Endothelial cell of umbilical vein (primary cell): ENCODE results near the gene BANK1. TPM values are rescaled to one million over a fixed set of nuclear protein-coding genes. Genes with fewer than 3 reads are reported as not detected.
"Not testable (repeated sequence)": the region's sequence is repeated elsewhere in the genome, so short reads cannot be mapped to it uniquely, and the experiment has no call there.

Experiments used
- BruUV-seq: library from RNA; stranded (reverse); fragments of 400-500 nt; replicated peaks from 2 replicates; lab custom pipeline; 2021; lab: Mats Ljungman, UMichigan
- CTCF ChIA-PET: fragments of 300-600, 350-600 bp; sonication (Branson Sonifier 250); formaldehyde crosslinking; loops from one replicate; lab custom pipeline; 2021; ENCODE audit warnings: antibody characterized with exemption, inconsistent platforms; lab: Charles Lee
- POLR2A ChIA-PET: fragments of 300-600, 350-600 bp; sonication (Branson Sonifier 250); formaldehyde crosslinking; loops from one replicate; lab custom pipeline; 2021; ENCODE audit warnings: antibody characterized with exemption, inconsistent platforms; lab: Charles Lee
- DNase-seq: peaks from one replicate; pipeline ENCODE4 v3.0.0-alpha.2; 2011; ENCODE audit warnings: low read depth, low spot score
- FAIRE-seq: peaks from 2 replicates; lab custom pipeline; 2011; peaks lifted over from hg19 to GRCh38; lab: Jason Lieb, UNC
- H2AFZ ChIP-seq: 2 replicates; pipeline ENCODE4 v1.6.0; 2012; ENCODE audit warnings: low read depth, low read length, control low read depth, inconsistent platforms
- H3K27ac ChIP-seq: 2 replicates; pipeline ENCODE4 v1.5.1; 2011; ENCODE audit warnings: low read depth, mild to moderate bottlenecking, control low read depth, low read length, moderate library complexity; ENCODE audit not compliant: insufficient read depth
- H3K27me3 ChIP-seq, 2 experiments: 2 replicates each; pipeline versions ENCODE4 v1.6.0 to v1.6.1; 2011; ENCODE audit warnings: low read length in 2 of 2, mixed read lengths in 1 of 2; ENCODE audit not compliant: control insufficient read depth in 2 of 2, insufficient read depth in 2 of 2
- H3K36me3 ChIP-seq, 2 experiments: 2 replicates in 1 of 2; 3 replicates in 1 of 2; pipeline ENCODE4 v1.5.1; 2011; ENCODE audit warnings: low read length in 2 of 2, mild to moderate bottlenecking in 1 of 2, moderate library complexity in 1 of 2; ENCODE audit not compliant: control insufficient read depth in 2 of 2, insufficient read depth in 2 of 2; ENCODE audit errors: extremely low read depth in 1 of 2
- H3K4me1 ChIP-seq: 3 replicates; pipeline ENCODE4 v1.5.1; 2011; ENCODE audit warnings: mild to moderate bottlenecking, low read length; ENCODE audit not compliant: control insufficient read depth, insufficient read depth; ENCODE audit errors: extremely low read depth
- H3K4me2 ChIP-seq: 2 replicates; pipeline ENCODE4 v1.6.1; 2011; ENCODE audit warnings: low read length, control low read depth, mixed read lengths; ENCODE audit not compliant: insufficient read depth
- H3K4me3 ChIP-seq, 3 experiments: fragments of 200-600 bp in 1 of 3; sonication (generic), shearing (Covaris generic) in 1 of 3; replicated peaks in 1 of 3; 2 replicates each; pipeline ENCODE4 v1.5.1; 2011 to 2016; ENCODE audit warnings: control low read depth in 3 of 3, low read length in 3 of 3, mild to moderate bottlenecking in 2 of 3, inconsistent platforms in 1 of 3, low read depth in 1 of 3, moderate library complexity in 1 of 3; ENCODE audit not compliant: insufficient read depth in 1 of 3
- H3K79me2 ChIP-seq: 2 replicates; pipeline ENCODE4 v1.6.0; 2012; ENCODE audit warnings: low read length, inconsistent platforms; ENCODE audit not compliant: control insufficient read depth, insufficient read depth
- H3K9ac ChIP-seq: replicated peaks from 2 replicates; pipeline ENCODE3; 2011; ENCODE audit warnings: low read length, control low read depth; ENCODE audit not compliant: insufficient read depth; ENCODE audit errors: extremely low read depth
- H3K9me1 ChIP-seq: replicated peaks from 3 replicates; pipeline ENCODE4 v1.6.0; 2011; ENCODE audit warnings: mild to moderate bottlenecking, low read length; ENCODE audit not compliant: control insufficient read depth, insufficient read depth; ENCODE audit errors: extremely low read depth
- H3K9me3 ChIP-seq: replicated peaks from 2 replicates; pipeline ENCODE4 v1.5.1; 2012; ENCODE audit warnings: low read length, inconsistent platforms; ENCODE audit not compliant: control insufficient read depth, insufficient read depth
- H4K20me1 ChIP-seq: replicated peaks from 2 replicates; pipeline ENCODE3; 2011; ENCODE audit warnings: mild to moderate bottlenecking, low read length; ENCODE audit not compliant: control insufficient read depth, insufficient read depth; ENCODE audit errors: extremely low read depth
- EZH2 ChIP-seq: IDR thresholded peaks from 2 replicates; pipeline ENCODE4 v1.6.1; 2012; ENCODE audit warnings: borderline replicate concordance, low read depth, mild to moderate bottlenecking, moderate library complexity, low read length, inconsistent platforms; ENCODE audit not compliant: severe bottlenecking
- FOS ChIP-seq: IDR thresholded peaks from 2 replicates; pipeline ENCODE4 v1.6.1; 2011; ENCODE audit warnings: mild to moderate bottlenecking, low read length, moderate library complexity, borderline replicate concordance; ENCODE audit not compliant: insufficient read depth
- JUN ChIP-seq: IDR thresholded peaks from 2 replicates; pipeline ENCODE4 v1.6.1; 2011; ENCODE audit warnings: borderline replicate concordance, low read depth; ENCODE audit not compliant: insufficient read length, insufficient read depth
- MYC ChIP-seq: IDR thresholded peaks from one replicate; pipeline ENCODE4 v1.6.1; 2011; ENCODE audit warnings: mild to moderate bottlenecking, low read depth, low read length
- POLR2AphosphoS5 ChIP-seq: IDR thresholded peaks from 2 replicates; pipeline ENCODE4 v1.6.1; 2012; ENCODE audit warnings: low read depth, mild to moderate bottlenecking, control low read depth, low read length, moderate library complexity; ENCODE audit not compliant: insufficient read depth
- dilution Hi-C: fragments of 300-500 bp; cut with MboI; formaldehyde crosslinking; loops from one replicate; pipeline ENCODE4 v1.15.0; 2019; ENCODE audit warnings: low sequenced_read_pairs; ENCODE audit not compliant: extremely low pct_ligation_motif_present
- intact Hi-C: fragments of 100-400 bp; cut with micrococcal nuclease; formaldehyde crosslinking; loops from one replicate; pipeline ENCODE4 v1.10.0; 2022
- polyA plus RNA-seq, 4 experiments: library from polyadenylated mRNA; depleted of rRNA in 3 of 4; stranded (reverse) in 3 of 4; unstranded in 1 of 4; fragments of >200 nt; gene quantifications; 2 replicates each; pipeline versions ENCODE4 v1.2.1 to v1.2.3, GENCODE V29; 2011 to 2012; ENCODE audit warnings: missing spikeins in 1 of 4
- total RNA-seq: library from RNA; stranded (reverse); gene quantifications from 2 replicates; pipeline ENCODE4 v1.2.3, GENCODE V29; 2021
- TF ChIP-seq, protein P1 (sequence below): IDR thresholded peaks from 2 replicates; pipeline ENCODE4 v1.6.1; 2011; ENCODE audit not compliant: insufficient read depth, insufficient read length
- TF ChIP-seq, protein P2 (sequence below), 2 donors: IDR thresholded peaks; 1 replicate in 1 of 2; 2 replicates in 1 of 2; pipeline ENCODE4 v1.5.1; 2011; ENCODE audit warnings: low read length in 2 of 2, mild to moderate bottlenecking in 2 of 2, moderate library complexity in 2 of 2, control low read depth in 1 of 2, inconsistent platforms in 1 of 2, low read depth in 1 of 2; ENCODE audit not compliant: insufficient read depth in 1 of 2; ENCODE audit errors: extremely low read depth in 1 of 2

The BANK1 gene
- total and polyA plus RNA-seq, 2 donors (not counting 3 experiments of a cell fraction or from before 2014, with no cell fraction given), result 0.29 to 0.32 TPM

DNA sequence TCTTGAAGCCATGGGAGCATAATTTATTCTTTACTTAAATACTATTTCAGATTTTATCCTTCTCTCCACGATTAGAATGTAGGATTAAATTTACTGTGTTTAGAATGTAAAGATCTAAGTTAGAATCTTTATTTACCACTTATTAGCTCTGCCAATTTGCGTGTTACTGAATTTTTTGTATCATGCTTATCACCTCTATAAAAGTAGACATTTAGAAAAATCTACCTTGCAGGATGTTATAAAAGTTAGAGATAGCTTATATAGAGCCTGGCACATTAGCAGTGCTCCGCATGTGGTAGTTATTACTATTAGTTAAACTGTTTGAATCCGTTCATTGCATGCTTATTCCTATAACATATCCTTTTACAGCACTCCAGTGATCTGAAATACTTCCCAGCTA, 97.9 kb downstream of the BANK1 start:
- BruUV-seq, result no TSS peak
- Histone ChIP-seq H3K27me3 (no peaks in the 10 kb centered on the region), H4K20me1 (no peaks in the 10 kb centered on the region), H3K4me2 (no peak overlapping the region), H3K27ac (no peak overlapping the region), H3K9me1 (no peaks in the 10 kb centered on the region), H3K9me3 (no peaks in the 10 kb centered on the region), H3K4me1 (no peaks in the 10 kb centered on the region), H3K36me3 (no peaks in the 10 kb centered on the region), H2AFZ (no peak overlapping the region), H3K4me3 (no peak overlapping the region), H3K9ac (no peak overlapping the region), H3K79me2 (no peaks in the 10 kb centered on the region)
- CTCF ChIA-PET, result interaction anchor here (0.7 kb wide), 1 partner anchor 13 kb away, joined by 3 read pairs; no protein-coding TSS in a partner anchor
- POLR2A ChIA-PET, result no interaction called here
- DNase-seq (no peak), FAIRE-seq (no peak)
- dilution Hi-C loops (no loop called here), intact Hi-C loops (no loop called here)
- TF ChIP-seq, protein P1, sequence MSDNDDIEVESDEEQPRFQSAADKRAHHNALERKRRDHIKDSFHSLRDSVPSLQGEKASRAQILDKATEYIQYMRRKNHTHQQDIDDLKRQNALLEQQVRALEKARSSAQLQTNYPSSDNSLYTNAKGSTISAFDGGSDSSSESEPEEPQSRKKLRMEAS, result no peak
- TF ChIP-seq JUN (no peak), MYC (no peak), POLR2AphosphoS5 (no peak), EZH2 (no peak), FOS (no peak)
- TF ChIP-seq, protein P2, sequence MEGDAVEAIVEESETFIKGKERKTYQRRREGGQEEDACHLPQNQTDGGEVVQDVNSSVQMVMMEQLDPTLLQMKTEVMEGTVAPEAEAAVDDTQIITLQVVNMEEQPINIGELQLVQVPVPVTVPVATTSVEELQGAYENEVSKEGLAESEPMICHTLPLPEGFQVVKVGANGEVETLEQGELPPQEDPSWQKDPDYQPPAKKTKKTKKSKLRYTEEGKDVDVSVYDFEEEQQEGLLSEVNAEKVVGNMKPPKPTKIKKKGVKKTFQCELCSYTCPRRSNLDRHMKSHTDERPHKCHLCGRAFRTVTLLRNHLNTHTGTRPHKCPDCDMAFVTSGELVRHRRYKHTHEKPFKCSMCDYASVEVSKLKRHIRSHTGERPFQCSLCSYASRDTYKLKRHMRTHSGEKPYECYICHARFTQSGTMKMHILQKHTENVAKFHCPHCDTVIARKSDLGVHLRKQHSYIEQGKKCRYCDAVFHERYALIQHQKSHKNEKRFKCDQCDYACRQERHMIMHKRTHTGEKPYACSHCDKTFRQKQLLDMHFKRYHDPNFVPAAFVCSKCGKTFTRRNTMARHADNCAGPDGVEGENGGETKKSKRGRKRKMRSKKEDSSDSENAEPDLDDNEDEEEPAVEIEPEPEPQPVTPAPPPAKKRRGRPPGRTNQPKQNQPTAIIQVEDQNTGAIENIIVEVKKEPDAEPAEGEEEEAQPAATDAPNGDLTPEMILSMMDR (IDR thresholded peaks at IDR 0.05; ENCODE audit: extremely low read depth in 1 of 2, insufficient read depth in 1 of 2, low read depth in 1 of 2, low read length in 2 of 2), result no peak

DNA sequence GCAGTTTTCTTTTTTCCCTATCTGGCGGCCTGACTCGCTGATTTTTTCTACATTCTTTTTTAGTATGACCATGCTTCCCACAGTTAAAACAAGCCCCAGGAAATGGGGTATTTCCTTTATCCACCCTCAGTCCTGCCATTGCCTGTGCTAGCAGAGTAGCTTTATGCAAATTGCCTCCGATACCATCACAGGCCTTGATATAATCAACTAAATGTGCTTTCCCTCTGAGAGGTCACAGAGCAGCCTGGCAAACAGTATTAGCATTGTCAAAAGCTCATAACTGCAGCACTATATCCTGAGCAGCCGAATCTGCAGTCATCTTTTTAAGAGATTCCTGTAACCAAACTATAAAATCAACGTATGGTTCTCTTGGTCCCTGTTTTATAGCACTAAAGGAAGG, 115.0 kb downstream of the BANK1 start:
- H3K9me1 ChIP-seq, H3K4me1 ChIP-seq, H3K4me3 ChIP-seq, POLR2A ChIA-PET, FAIRE-seq, H3K79me2 ChIP-seq, H3K9me3 ChIP-seq, H3K36me3 ChIP-seq, H3K9ac ChIP-seq, H2AFZ ChIP-seq, CTCF ChIA-PET, dilution Hi-C loops, H4K20me1 ChIP-seq, H3K27ac ChIP-seq, H3K4me2 ChIP-seq, intact Hi-C loops, BruUV-seq, H3K27me3 ChIP-seq: not testable (repeated sequence)
- peak; percentile 33 for DNase-seq
